HG03457 (cell line): ENCODE measurements around the gene NMB.
A peak's percentile ranks its signal among the peaks of the same experiment; 100 is the strongest.
"Not testable (repeated sequence)": the region's sequence is repeated elsewhere in the genome, so short reads cannot be mapped to it uniquely, and the experiment has no call there.

Experiments
- ATAC-seq: cut with Tn5 transposase; IDR thresholded peaks from one replicate; pipeline ENCODE4 v1.9.1; 2021; ENCODE audit warnings: moderate number of reproducible peaks; ENCODE audit not compliant: unreplicated experiment

The NMB gene, protein sequence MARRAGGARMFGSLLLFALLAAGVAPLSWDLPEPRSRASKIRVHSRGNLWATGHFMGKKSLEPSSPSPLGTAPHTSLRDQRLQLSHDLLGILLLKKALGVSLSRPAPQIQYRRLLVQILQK

DNA sequence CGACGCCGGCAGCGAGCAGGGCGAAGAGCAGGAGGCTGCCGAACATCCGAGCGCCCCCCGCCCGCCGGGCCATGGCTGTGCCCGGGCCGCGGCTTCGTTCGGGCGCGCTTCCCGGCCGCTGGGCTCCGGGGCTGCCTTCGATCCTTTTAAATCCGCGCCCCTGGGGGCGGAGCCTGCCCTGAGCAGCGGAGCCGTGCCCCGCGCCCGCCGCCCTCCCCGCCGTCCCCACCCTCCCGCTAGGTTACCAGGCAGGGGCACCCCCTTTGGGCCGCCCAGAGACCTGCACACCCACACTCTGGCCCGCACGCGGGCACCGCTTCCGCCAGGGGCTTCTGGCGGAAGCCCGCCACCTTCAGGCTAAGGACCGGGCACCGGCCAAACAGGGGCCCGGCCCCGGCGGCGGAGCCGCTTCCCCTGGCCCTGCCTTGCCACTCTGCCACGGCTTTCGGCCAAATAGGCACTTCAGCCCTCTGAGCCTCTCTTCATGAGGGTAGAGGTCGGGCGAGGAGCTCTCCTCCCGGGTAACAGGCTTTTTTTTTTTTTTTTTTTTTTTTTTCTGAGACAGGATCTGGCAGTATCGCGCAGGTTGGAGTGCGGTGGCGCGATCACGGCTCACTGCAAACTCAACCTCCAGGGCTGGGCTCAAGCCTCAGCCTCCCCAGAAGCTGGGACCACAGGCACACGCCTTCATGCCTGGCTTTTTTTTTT is at the start of gene NMB:
TSS of gene NMB (minus strand) at position 120 of the 708 bp plus-strand sequence. CDS start at position 73, 47 bp downstream.
- ATAC-seq, result peak; percentile 57

DNA sequence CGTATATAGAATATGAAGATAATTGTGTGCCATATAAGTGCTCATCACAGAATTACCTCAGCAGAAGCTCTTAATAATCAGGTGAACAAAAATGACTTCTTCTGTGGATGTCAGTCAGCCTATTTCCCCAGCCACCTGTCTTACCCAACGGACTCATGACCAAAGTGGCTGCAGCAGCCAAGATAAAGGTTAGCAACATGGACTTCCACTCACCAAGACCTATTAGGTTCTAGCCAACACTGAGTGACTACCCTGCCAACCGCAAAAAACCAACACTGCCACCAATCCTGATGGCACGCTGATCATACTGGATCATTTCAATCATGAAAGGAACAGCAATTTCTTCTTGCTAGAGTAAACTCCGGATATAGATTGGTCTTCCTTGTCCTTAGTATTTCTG is 45.8 kb upstream of the NMB start:
- ATAC-seq, result no peak

DNA sequence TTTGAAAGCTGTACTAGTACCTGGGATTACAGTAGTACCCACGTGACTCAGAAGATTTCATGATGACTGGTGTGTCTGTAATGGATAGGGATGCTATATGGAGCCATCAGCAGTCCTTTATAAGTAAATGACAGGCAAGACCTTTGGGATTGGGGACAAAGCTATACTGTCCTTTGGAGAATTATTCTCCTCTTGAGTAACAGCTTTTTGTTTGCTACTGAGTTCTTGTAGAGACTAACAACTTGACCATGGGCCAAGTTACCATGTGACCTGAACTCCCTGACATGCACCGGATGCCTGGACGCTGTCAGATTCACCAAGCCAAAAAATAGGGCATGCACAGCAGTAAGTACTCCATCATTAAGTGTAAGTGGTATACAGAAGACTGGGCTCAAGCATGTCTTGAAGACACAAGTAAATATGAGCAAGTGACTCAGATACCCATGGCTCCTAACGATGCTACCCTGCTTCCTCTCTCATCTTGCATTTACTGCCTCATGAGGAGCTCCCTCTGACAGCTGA is 45.0 kb upstream of the NMB start:
- ATAC-seq, result no peak

DNA sequence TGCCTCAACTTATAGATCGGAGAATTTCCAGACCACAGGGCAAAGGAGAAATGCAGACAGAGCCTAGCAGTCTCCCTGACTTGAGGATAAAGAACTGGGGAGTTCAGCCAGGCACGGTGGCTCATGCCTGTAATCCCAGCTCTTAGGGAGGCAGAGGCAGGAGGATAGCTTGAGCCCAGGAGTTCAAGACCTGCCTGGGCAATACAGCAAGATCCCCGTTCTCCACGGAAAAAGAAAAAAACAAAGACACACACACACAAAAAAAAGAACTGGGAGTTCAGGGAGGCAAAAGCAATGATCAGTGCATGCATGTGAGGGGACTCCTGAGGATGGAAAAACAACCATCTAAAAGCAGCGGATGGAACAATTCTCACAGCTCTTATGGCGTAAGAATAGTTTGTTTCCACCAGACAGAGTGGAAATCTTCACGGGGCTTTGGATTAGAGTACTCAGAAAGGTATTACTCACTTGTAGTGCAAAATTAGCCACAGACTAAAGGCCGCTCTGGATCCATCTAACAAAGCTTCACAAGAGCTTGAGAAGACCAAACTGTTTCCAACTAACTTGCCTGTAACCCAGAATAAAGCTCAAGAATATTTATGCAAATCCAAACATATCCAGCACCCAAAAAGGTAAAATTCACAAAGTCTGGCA is 41.7 kb upstream of the NMB start:
- no peak for ATAC-seq

DNA sequence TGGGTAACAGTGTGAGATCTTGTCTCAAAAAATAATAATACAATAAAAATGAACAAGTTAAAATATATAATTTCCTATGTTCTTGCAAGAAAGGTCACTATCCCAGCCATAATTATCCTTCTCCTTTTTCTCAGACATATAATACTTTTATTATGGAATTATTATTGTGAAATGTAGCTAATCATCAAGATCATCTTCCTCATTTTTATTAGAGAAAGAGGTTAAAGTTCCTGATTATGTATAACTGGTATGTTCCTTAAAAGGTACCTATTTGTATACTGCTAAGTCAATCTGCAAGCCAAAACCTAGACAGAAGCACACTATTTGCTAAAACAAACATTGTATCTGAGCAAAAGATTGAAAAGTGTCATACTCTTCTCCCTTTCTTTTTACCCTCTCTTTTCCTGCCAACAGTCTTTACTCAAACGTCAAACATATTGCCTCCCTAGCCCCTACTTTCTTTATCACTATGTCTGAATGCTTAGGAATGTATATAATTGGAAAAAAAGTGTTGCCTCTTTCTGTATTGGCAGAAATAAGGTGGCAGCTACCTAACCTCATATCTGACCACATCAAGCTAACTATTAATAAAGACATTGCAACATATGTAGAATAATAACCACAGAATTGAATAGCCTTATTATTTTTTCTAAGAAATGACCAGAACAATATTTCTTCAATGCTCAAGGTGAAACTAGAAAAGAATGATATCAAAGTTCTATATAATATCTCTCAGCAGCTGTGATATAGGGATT is 39.4 kb upstream of the NMB start:
- no peak for ATAC-seq

GRCh38 chr15:84696757-84697156 is 38.8 kb upstream of the NMB start:
- ATAC-seq, result no peak

DNA sequence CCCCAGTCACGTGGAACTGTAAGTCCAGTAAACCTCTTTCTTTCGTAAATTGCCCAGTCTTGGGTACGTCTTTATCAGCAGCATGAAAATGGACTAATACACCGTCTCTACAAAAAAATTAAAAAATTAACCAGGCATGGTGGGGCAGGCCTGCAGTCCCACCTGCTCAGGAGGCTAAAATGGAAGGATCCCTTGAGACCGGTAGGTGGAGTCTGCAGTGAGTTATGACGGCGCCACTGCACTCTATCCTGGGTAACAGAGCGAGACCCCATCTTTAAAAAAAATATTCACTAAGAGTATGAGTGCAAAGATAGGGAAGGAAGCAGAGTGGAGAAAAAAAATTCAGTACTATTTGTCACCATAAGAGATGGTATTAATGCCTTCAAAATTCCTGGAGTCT is 32.3 kb upstream of the NMB start:
- ATAC-seq, result no peak

- no peak for ATAC-seq
These were observed 31.9 kb upstream of the NMB start for GRCh38 chr15:84689858-84690257.

- not testable (repeated sequence) for ATAC-seq
These were observed 28.4 kb upstream of the NMB start for GRCh38 chr15:84686446-84686845.

DNA sequence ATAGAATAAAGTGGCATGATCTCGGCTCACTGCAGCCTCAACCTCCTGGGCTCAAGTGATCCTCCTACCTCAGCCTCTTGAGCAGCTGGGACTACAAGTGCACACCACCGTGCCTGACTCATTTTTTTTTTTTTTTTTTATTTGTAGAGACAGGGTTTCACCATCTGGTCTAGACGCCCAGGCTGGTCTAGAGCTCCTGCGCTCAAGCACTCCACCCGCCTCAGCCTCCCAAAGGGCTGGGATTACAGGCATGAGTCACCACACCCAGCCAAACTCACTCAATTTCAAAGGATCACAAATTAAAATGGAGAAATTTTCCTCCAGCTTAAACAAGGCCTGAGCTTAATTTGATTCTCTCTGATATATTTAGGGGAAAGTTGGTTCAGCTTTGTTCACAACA is 27.3 kb upstream of the NMB start:
- no peak for ATAC-seq

DNA sequence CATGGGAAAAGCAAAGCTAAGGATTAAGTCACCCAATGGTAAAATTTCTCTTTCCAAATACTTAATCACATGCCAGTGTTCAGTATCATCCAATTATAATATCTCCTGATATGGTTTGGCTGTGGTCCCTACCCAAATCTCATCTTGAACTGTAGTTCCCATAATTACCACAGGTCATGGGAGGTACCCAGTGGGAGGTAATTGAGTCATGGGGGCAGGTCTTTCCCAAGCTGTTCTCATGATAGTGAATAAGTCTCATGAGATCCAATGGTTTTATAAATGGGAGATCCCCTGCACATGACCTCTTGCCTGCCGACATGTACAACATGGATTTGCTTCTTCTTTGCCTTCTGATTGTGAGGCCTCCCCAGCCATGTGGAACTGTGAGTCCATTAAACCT is 26.1 kb upstream of the NMB start:
- no peak for ATAC-seq

DNA sequence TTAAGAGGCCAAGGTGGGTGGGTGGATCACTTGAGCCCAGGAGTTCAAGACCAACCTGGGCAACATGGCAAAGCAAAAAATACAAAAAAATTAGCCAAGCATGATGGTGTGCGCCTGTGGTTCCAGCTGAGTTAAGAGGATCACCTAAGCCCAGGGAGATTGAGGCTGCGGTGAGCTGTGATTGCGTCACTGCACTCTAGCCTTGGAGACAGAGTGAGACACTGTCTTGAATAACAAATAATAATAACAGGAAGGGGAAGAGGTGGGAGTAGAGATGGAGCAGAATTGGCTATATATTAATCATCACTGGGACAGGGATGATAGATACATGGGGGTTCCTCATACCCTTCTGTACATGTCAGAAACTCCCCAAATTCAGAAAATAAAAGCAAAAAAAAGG is 23.8 kb upstream of the NMB start:
- ATAC-seq, result no peak

GRCh38 chr15:84671211-84671610 is 13.2 kb upstream of the NMB start:
- ATAC-seq, result no peak

- no peak for ATAC-seq
These were observed 11.7 kb upstream of the NMB start for GRCh38 chr15:84669726-84670125.

- ATAC-seq, result no peak
These were observed 10.4 kb upstream of the NMB start for GRCh38 chr15:84668221-84668982.

GRCh38 chr15:84666373-84666772 is 8.4 kb upstream of the NMB start:
- ATAC-seq, result no peak

- ATAC-seq, result no peak
These were observed 3.0 kb upstream of the NMB start for GRCh38 chr15:84661001-84661400.

GRCh38 chr15:84659904-84660781 is 2.1 kb upstream of the NMB start:
- ATAC-seq, result no peak

- ATAC-seq, result no peak
These were observed 901 bp upstream of the NMB start for GRCh38 chr15:84658788-84659411.
